Measurements from ENCODE around the gene ZFR. TPM values are rescaled to one million over a fixed set of nuclear protein-coding genes. Genes with fewer than 3 reads are reported as not detected.
"Not testable (repeated sequence)": the region's sequence is repeated elsewhere in the genome, so short reads cannot be mapped to it uniquely, and the experiment has no call there.

The ZFR gene
- polyA plus RNA-seq, 2 donors: 21.8 to 21.9 TPM

DNA sequence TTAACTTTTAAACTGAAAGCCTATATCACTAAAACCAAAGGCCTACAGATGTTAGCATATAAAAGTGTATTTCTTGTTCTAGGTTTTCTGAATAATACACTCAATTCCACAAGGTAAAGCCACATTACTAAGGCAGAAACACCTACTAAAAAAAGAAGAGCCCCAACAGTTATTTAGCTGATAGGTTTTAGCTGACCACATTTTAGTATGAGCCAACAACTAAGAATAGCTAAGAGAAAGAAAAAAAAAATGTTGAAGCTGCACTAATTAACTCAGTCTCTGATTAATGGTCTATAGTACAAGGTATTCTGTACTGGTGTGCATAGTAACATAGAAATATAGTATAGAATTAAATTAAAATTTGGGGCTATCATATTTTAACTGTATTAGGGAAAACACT, 23.5 kb downstream of the ZFR start:
- Histone ChIP-seq H3K27me3 (ENCODE audit: control insufficient read depth in 1 of 2, insufficient read depth in 2 of 2, low read length in 2 of 2) (no peaks in the 10 kb centered on the region), H3K27ac (ENCODE audit: low read depth in 2 of 2, low read length in 1 of 2) (no peak overlapping the region), H3K9me3 (ENCODE audit: control insufficient read depth in 2 of 2, insufficient read depth in 1 of 2, low read depth in 1 of 2, low read length in 1 of 2) (no peaks in the 10 kb centered on the region), H3K4me1 (ENCODE audit: control insufficient read depth in 2 of 2, insufficient read depth in 2 of 2, low read length in 1 of 2) (peaks cover 3 to 7% of the 10 kb centered on the region in 2 donors), H3K4me3 (ENCODE audit: low read depth in 1 of 2, low read length in 2 of 2) (no peak overlapping the region), H3K36me3 (ENCODE audit: control insufficient read depth in 2 of 2, insufficient read depth in 2 of 2, low read length in 1 of 2) (peaks cover 0 to 3% of the 10 kb centered on the region in 2 donors)

- Histone ChIP-seq H3K27me3 (ENCODE audit: control insufficient read depth in 1 of 2, insufficient read depth in 2 of 2, low read length in 2 of 2) (no peaks in the 10 kb centered on the region), H3K4me1 (ENCODE audit: control insufficient read depth in 2 of 2, insufficient read depth in 2 of 2, low read length in 1 of 2) (peaks cover 3 to 7% of the 10 kb centered on the region in 2 donors), H3K27ac (ENCODE audit: low read depth in 2 of 2, low read length in 1 of 2) (no peak overlapping the region), H3K4me3 (ENCODE audit: low read depth in 1 of 2, low read length in 2 of 2) (no peak overlapping the region), H3K36me3 (ENCODE audit: control insufficient read depth in 2 of 2, insufficient read depth in 2 of 2, low read length in 1 of 2) (peaks cover 0 to 3% of the 10 kb centered on the region in 2 donors), H3K9me3 (ENCODE audit: control insufficient read depth in 2 of 2, insufficient read depth in 1 of 2, low read depth in 1 of 2, low read length in 1 of 2) (no peaks in the 10 kb centered on the region)
- WGBS, 2 donors: 47 to 55% methylated on average over 1 of the region's 1 CpG
Measured at GRCh38 chr5:32420506-32420905, 24.0 kb downstream of the ZFR start.

- no peak overlapping the region for H3K4me3 ChIP-seq (ENCODE audit: low read depth in 1 of 2, low read length in 2 of 2)
- 68 to 70% methylated on average over 2 of the region's 2 CpGs for WGBS, 2 donors
- peaks cover 0 to 5% of the 10 kb centered on the region in 2 donors for H3K36me3 ChIP-seq (ENCODE audit: control insufficient read depth in 2 of 2, insufficient read depth in 2 of 2, low read length in 1 of 2)
- no peak overlapping the region for H3K27ac ChIP-seq (ENCODE audit: low read depth in 2 of 2, low read length in 1 of 2)
- H3K4me1 ChIP-seq (ENCODE audit: control insufficient read depth in 2 of 2, insufficient read depth in 2 of 2, low read length in 1 of 2): peaks cover 3 to 7% of the 10 kb centered on the region in 2 donors
- H3K27me3 ChIP-seq (ENCODE audit: control insufficient read depth in 1 of 2, insufficient read depth in 2 of 2, low read length in 2 of 2): no peaks in the 10 kb centered on the region
- no peaks in the 10 kb centered on the region for H3K9me3 ChIP-seq (ENCODE audit: control insufficient read depth in 2 of 2, insufficient read depth in 1 of 2, low read depth in 1 of 2, low read length in 1 of 2)
Measured at GRCh38 chr5:32419791-32420190, 24.7 kb downstream of the ZFR start.

DNA sequence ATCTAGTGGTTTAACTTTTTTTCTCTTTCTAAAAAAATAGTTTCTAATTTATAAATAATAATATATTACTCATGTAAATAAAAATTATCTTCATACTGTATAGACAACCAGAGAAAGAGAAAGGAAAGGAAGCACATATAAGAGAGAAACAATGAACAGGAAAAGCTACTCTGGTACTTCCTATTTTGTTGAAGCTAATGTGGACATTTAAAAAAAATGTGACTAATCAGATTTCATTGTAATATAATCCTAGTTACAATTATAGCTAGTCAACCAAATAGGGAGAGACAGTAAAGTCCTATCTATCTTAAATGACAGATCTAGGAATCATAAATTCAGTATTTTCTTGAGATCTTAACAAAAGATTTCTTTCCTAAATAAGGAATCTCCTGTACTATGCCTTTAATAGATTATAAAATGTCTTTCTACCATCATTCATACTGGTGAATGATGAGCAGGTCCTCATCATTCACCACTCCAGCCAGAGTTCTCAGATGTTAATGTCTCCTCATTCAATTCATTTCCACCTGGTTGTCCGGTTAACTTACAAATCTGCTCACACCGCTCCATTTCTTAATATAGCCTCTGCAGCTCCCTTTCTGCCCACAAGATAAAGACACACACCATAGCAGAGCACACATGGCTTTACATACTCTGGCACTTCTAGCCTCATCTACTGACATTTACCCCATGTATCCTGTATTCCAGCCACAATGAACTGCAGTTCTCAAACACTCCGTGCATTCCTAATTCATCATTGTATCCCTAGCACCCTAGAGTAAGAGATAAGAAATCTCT, 30.9 kb downstream of the ZFR start:
- Histone ChIP-seq H3K36me3 (ENCODE audit: control insufficient read depth in 2 of 2, insufficient read depth in 2 of 2, low read length in 1 of 2) (peaks cover 0 to 9% of the 10 kb centered on the region in 2 donors), H3K27ac (ENCODE audit: low read depth in 2 of 2, low read length in 1 of 2) (no peak overlapping the region), H3K9me3 (ENCODE audit: control insufficient read depth in 2 of 2, insufficient read depth in 1 of 2, low read depth in 1 of 2, low read length in 1 of 2) (no peaks in the 10 kb centered on the region), H3K4me3 (ENCODE audit: low read depth in 1 of 2, low read length in 2 of 2) (no peak overlapping the region), H3K27me3 (ENCODE audit: control insufficient read depth in 1 of 2, insufficient read depth in 2 of 2, low read length in 2 of 2) (no peaks in the 10 kb centered on the region), H3K4me1 (ENCODE audit: control insufficient read depth in 2 of 2, insufficient read depth in 2 of 2, low read length in 1 of 2) (no peaks in the 10 kb centered on the region)
- WGBS, 2 donors: 88 to 89% methylated on average over 3 of the region's 3 CpGs

GRCh38 chr5:32410630-32411029, 33.9 kb downstream of the ZFR start:
- H3K4me3 ChIP-seq (ENCODE audit: low read depth in 1 of 2, low read length in 2 of 2): no peak overlapping the region
- H3K4me1 ChIP-seq (ENCODE audit: control insufficient read depth in 2 of 2, insufficient read depth in 2 of 2, low read length in 1 of 2): no peaks in the 10 kb centered on the region
- H3K9me3 ChIP-seq (ENCODE audit: control insufficient read depth in 2 of 2, insufficient read depth in 1 of 2, low read depth in 1 of 2, low read length in 1 of 2): no peaks in the 10 kb centered on the region
- no peak overlapping the region for H3K27ac ChIP-seq (ENCODE audit: low read depth in 2 of 2, low read length in 1 of 2)
- H3K36me3 ChIP-seq (ENCODE audit: control insufficient read depth in 2 of 2, insufficient read depth in 2 of 2, low read length in 1 of 2): peaks cover 0 to 12% of the 10 kb centered on the region in 2 donors
- no peaks in the 10 kb centered on the region for H3K27me3 ChIP-seq (ENCODE audit: control insufficient read depth in 1 of 2, insufficient read depth in 2 of 2, low read length in 2 of 2)

DNA sequence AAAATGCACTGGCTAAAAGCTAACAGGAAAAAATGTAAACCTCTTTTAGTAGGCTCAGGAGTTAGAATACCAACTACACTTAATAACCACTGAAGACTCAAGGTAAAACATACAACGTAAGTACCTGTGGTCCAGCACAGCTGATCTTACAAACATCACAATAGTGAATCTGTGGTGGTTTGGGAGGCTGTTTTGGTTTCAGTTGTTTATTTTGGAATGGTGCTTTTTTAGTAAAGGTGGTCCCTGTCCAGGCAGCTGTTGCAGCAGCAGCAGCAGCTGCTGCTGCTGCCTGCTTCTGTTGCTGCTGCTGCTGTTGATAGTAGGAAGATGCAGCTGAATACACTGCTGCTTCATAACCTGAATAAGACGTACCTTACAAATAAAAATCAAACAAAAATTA, 37.9 kb downstream of the ZFR start:
- WGBS, 2 donors: 93 to 94% methylated on average over 2 of the region's 2 CpGs
- no peaks in the 10 kb centered on the region for H3K9me3 ChIP-seq (ENCODE audit: control insufficient read depth in 2 of 2, insufficient read depth in 1 of 2, low read depth in 1 of 2, low read length in 1 of 2)
- H3K4me1 ChIP-seq (ENCODE audit: control insufficient read depth in 2 of 2, insufficient read depth in 2 of 2, low read length in 1 of 2): no peaks in the 10 kb centered on the region
- H3K36me3 ChIP-seq (ENCODE audit: control insufficient read depth in 2 of 2, insufficient read depth in 2 of 2, low read length in 1 of 2): peaks cover 5 to 13% of the 10 kb centered on the region in 2 donors
- H3K27me3 ChIP-seq (ENCODE audit: control insufficient read depth in 1 of 2, insufficient read depth in 2 of 2, low read length in 2 of 2): no peaks in the 10 kb centered on the region
- H3K4me3 ChIP-seq (ENCODE audit: low read depth in 1 of 2, low read length in 2 of 2): no peak overlapping the region
- no peak overlapping the region for H3K27ac ChIP-seq (ENCODE audit: low read depth in 2 of 2, low read length in 1 of 2)

- no peak overlapping the region for H3K27ac ChIP-seq (ENCODE audit: low read depth in 2 of 2, low read length in 1 of 2)
- WGBS, 2 donors: 91 to 94% methylated on average over 5 of the region's 5 CpGs
Measured at GRCh38 chr5:32405507-32405906, 39.0 kb downstream of the ZFR start.

GRCh38 chr5:32403760-32404159, 40.8 kb downstream of the ZFR start:
- Histone ChIP-seq H3K27ac (ENCODE audit: low read depth in 2 of 2, low read length in 1 of 2) (no peak overlapping the region), H3K36me3 (ENCODE audit: control insufficient read depth in 2 of 2, insufficient read depth in 2 of 2, low read length in 1 of 2) (peaks cover 8 to 12% of the 10 kb centered on the region in 2 donors), H3K4me3 (ENCODE audit: low read depth in 1 of 2, low read length in 2 of 2) (no peak overlapping the region), H3K9me3 (ENCODE audit: control insufficient read depth in 2 of 2, insufficient read depth in 1 of 2, low read depth in 1 of 2, low read length in 1 of 2) (no peaks in the 10 kb centered on the region), H3K27me3 (ENCODE audit: control insufficient read depth in 1 of 2, insufficient read depth in 2 of 2, low read length in 2 of 2) (no peaks in the 10 kb centered on the region), H3K4me1 (ENCODE audit: control insufficient read depth in 2 of 2, insufficient read depth in 2 of 2, low read length in 1 of 2) (no peaks in the 10 kb centered on the region)
- 90 to 92% methylated on average over 6 of the region's 6 CpGs for WGBS, 2 donors

More at GRCh38 chr5:32405507-32405906, 39.0 kb downstream of the ZFR start:
- no peak overlapping the region for H3K4me3 ChIP-seq (ENCODE audit: low read depth in 1 of 2, low read length in 2 of 2)
- no peaks in the 10 kb centered on the region for H3K4me1 ChIP-seq (ENCODE audit: control insufficient read depth in 2 of 2, insufficient read depth in 2 of 2, low read length in 1 of 2)
- H3K27me3 ChIP-seq (ENCODE audit: control insufficient read depth in 1 of 2, insufficient read depth in 2 of 2, low read length in 2 of 2): no peaks in the 10 kb centered on the region
- no peaks in the 10 kb centered on the region for H3K9me3 ChIP-seq (ENCODE audit: control insufficient read depth in 2 of 2, insufficient read depth in 1 of 2, low read depth in 1 of 2, low read length in 1 of 2)
- H3K36me3 ChIP-seq (ENCODE audit: control insufficient read depth in 2 of 2, insufficient read depth in 2 of 2, low read length in 1 of 2): peaks cover 6 to 13% of the 10 kb centered on the region in 2 donors

DNA sequence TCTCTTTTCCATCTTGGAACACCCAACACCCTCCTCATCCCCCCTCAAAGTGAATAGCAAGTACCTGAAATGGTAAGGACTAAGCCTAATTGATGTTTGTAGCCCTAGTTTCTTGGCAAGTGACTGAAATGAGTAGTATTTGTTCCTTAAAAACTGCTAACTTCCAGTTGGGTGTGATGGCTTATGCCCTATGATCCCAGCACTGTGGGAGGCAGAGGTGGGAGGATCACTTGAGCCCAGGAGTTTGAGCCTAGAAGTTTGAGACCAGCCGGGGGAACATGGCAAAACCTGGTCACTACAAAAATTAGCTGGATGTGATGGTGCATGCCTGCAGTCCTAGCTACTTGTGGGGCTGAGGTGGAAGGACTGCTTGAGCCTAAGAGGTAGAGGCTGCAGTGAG, 44.1 kb downstream of the ZFR start:
- no peak overlapping the region for H3K27ac ChIP-seq (ENCODE audit: low read depth in 2 of 2, low read length in 1 of 2)
- H3K4me1 ChIP-seq (ENCODE audit: control insufficient read depth in 2 of 2, insufficient read depth in 2 of 2, low read length in 1 of 2): no peaks in the 10 kb centered on the region
- peaks cover 8 to 15% of the 10 kb centered on the region in 2 donors for H3K36me3 ChIP-seq (ENCODE audit: control insufficient read depth in 2 of 2, insufficient read depth in 2 of 2, low read length in 1 of 2)
- H3K27me3 ChIP-seq (ENCODE audit: control insufficient read depth in 1 of 2, insufficient read depth in 2 of 2, low read length in 2 of 2): no peaks in the 10 kb centered on the region
- WGBS, 2 donors: 100% methylated on average over 1 of the region's 1 CpG
- H3K9me3 ChIP-seq (ENCODE audit: control insufficient read depth in 2 of 2, insufficient read depth in 1 of 2, low read depth in 1 of 2, low read length in 1 of 2): no peaks in the 10 kb centered on the region
- H3K4me3 ChIP-seq (ENCODE audit: low read depth in 1 of 2, low read length in 2 of 2): no peak overlapping the region

GRCh38 chr5:32398754-32399153, 45.8 kb downstream of the ZFR start:
- H3K4me3 ChIP-seq (ENCODE audit: low read depth in 1 of 2, low read length in 2 of 2): not testable (repeated sequence)

More at GRCh38 chr5:32398754-32399153, 45.8 kb downstream of the ZFR start:
- not testable (repeated sequence) for H3K27me3 ChIP-seq (ENCODE audit: control insufficient read depth in 1 of 2, insufficient read depth in 2 of 2, low read length in 2 of 2); H3K27ac ChIP-seq (ENCODE audit: low read depth in 2 of 2, low read length in 1 of 2); H3K4me1 ChIP-seq (ENCODE audit: control insufficient read depth in 2 of 2, insufficient read depth in 2 of 2, low read length in 1 of 2); H3K9me3 ChIP-seq (ENCODE audit: control insufficient read depth in 2 of 2, insufficient read depth in 1 of 2, low read depth in 1 of 2, low read length in 1 of 2)
- H3K36me3 ChIP-seq (ENCODE audit: control insufficient read depth in 2 of 2, insufficient read depth in 2 of 2, low read length in 1 of 2): peaks cover 7 to 17% of the 10 kb centered on the region in 2 donors
- WGBS, 2 donors: 94 to 95% methylated on average over 10 of the region's 10 CpGs

Measured in esophagus (tissue), 2 donors.